ENCODE measurements around the gene ASF1A. TPM values are rescaled to one million over a fixed set of nuclear protein-coding genes. Genes with fewer than 3 reads are reported as not detected.

ASF1A gene
- total and polyA plus RNA-seq, 10 of the 15 experiments (the other 5 are each of a cell fraction or from before 2014, with no cell fraction given) = 23.7 to 103 (median 31.5) TPM

DNA sequence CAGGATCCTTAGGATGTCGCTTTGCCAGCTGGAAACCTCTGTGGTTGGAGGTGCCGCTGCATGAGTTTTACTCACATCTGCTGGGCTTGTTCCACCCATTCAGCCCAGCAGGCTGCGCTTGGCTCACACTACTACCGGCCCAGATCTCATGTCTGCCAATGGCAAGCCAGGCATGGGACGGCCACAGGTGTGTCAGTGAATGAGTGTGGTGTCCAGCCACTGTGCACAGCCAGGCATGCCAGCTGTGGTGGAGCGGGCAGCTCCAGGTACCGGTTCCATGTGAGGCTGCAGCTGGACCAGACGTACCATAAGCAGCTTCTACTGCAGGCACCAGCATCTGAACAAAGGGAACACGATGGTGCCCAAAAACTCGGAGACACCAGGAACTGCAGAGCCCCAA lies 33.1 kb upstream of the ASF1A start (continued):
- TF ChIP-seq E4F1 (IDR thresholded peaks at IDR 0.05; ENCODE audit: borderline replicate concordance, partially characterized antibody) = no peak
- no peak for TF ChIP-seq ZBED1 (IDR thresholded peaks at IDR 0.05; ENCODE audit: borderline replicate concordance)
- TF ChIP-seq ASH2L (IDR thresholded peaks at IDR 0.05; ENCODE audit: borderline replicate concordance, low read depth) = no peak
- TF ChIP-seq, protein P1, sequence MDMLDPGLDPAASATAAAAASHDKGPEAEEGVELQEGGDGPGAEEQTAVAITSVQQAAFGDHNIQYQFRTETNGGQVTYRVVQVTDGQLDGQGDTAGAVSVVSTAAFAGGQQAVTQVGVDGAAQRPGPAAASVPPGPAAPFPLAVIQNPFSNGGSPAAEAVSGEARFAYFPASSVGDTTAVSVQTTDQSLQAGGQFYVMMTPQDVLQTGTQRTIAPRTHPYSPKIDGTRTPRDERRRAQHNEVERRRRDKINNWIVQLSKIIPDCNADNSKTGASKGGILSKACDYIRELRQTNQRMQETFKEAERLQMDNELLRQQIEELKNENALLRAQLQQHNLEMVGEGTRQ (IDR thresholded peaks at IDR 0.05; ENCODE audit: borderline replicate concordance, low read depth, low read length) = no peak
- no peak for TF ChIP-seq ZBTB4 (CRISPR knock-in tag; IDR thresholded peaks at IDR 0.05)
- TF ChIP-seq SMAD1 (IDR thresholded peaks at IDR 0.05; ENCODE audit: low read depth, partially characterized antibody) = no peak

Measured in GM12878 (cell line).